Measurements from ENCODE around the gene PC.

GRCh38 chr11:66879583-66879982, 78.6 kb downstream of the PC start:
- no peak for TF ChIP-seq CTCF (IDR thresholded peaks at IDR 0.05)
- TF ChIP-seq POLR2A (IDR thresholded peaks at IDR 0.05): no peak

All from heart left ventricle (tissue), 13 donors.